GM12878 (cell line): ENCODE data around the gene SULT2A1. TPM values are rescaled to one million over a fixed set of nuclear protein-coding genes. Genes with fewer than 3 reads are reported as not detected.

ENCODE experiments used
- ATAC-seq: fragments of 200-7000 bp; cut with Tn5 transposase; 3 replicates; pipeline ENCODE4 v1.9.1; 2020; ENCODE audit warnings: mild to moderate bottlenecking, moderate library complexity
- BruUV-seq: library from RNA; stranded (reverse); fragments of 400-500 nt; replicated peaks from 2 replicates; lab custom pipeline; 2021; lab: Mats Ljungman, UMichigan
- CTCF ChIA-PET: fragments of 300-600 bp; sonication (Branson Sonifier 250); formaldehyde crosslinking; extraction: SDS; loops from one replicate; lab custom pipeline; 2021; ENCODE audit warnings: inconsistent platforms; lab: Yijun Ruan, JAX
- POLR2A ChIA-PET: fragments of 350-600 bp; formaldehyde crosslinking; extraction: SDS; loops from one replicate; lab custom pipeline; 2021; ENCODE audit warnings: inconsistent platforms; lab: Charles Lee
- RAD21 ChIA-PET: fragments of 300-600 bp; sonication (Branson Sonifier 250); formaldehyde crosslinking; loops from one replicate; lab custom pipeline; 2023; ENCODE audit warnings: antibody characterized with exemption; ENCODE audit not compliant: unreplicated experiment; lab: Charles Lee
- SMC1A ChIA-PET: fragments of 300-600 bp; sonication (Branson Sonifier 250); formaldehyde crosslinking; loops from one replicate; lab custom pipeline; 2023; ENCODE audit not compliant: unreplicated experiment, uncharacterized antibody; lab: Charles Lee
- DNase-seq: peaks from one replicate; pipeline ENCODE4 v3.0.0-alpha.2; 2011; ENCODE audit warnings: low read depth, low spot score
- FAIRE-seq: peaks from 3 replicates; lab custom pipeline; 2011; peaks lifted over from hg19 to GRCh38; lab: Jason Lieb, UNC
- H2AFZ ChIP-seq: 2 replicates; pipeline ENCODE4 v1.6.0; 2011; ENCODE audit warnings: low read depth, low read length, control low read depth; ENCODE audit not compliant: control insufficient read depth
- H3K27ac ChIP-seq: 2 replicates; pipeline ENCODE4 v1.5.1; 2011; ENCODE audit warnings: control low read depth; ENCODE audit not compliant: control insufficient read depth, insufficient read depth
- H3K27me3 ChIP-seq, 2 experiments: replicated peaks in 1 of 2; 2 replicates each; pipeline versions ENCODE4 v1.6.0 to v1.6.1; 2011; ENCODE audit warnings: low read length in 1 of 2; ENCODE audit not compliant: control insufficient read depth in 2 of 2, insufficient read depth in 2 of 2
- H3K36me3 ChIP-seq, 2 experiments: 2 replicates each; pipeline ENCODE4 v1.5.1; 2011; ENCODE audit warnings: low read length in 1 of 2; ENCODE audit not compliant: control insufficient read depth in 2 of 2, insufficient read depth in 2 of 2
- H3K4me1 ChIP-seq: 2 replicates; pipeline ENCODE4 v1.6.1; 2011; ENCODE audit warnings: mild to moderate bottlenecking, low read length, moderate library complexity, mixed read lengths; ENCODE audit not compliant: control insufficient read depth, insufficient read depth
- H3K4me2 ChIP-seq: 2 replicates; pipeline ENCODE4 v1.6.0; 2011; ENCODE audit warnings: control low read depth; ENCODE audit not compliant: control insufficient read depth, insufficient read depth
- H3K4me3 ChIP-seq: fragments of 200-600 bp; sonication (generic); 2 replicates; pipeline ENCODE4 v1.5.1; 2016
- H3K79me2 ChIP-seq: 2 replicates; pipeline ENCODE4 v1.6.0; 2011; ENCODE audit warnings: low read length; ENCODE audit not compliant: control insufficient read depth, insufficient read depth
- H3K9ac ChIP-seq: 2 replicates; pipeline ENCODE4 v1.8.0; 2011; ENCODE audit warnings: low read length, control low read depth, mixed read lengths; ENCODE audit not compliant: control insufficient read depth, insufficient read depth
- H3K9me3 ChIP-seq: replicated peaks from 3 replicates; pipeline ENCODE4 v1.5.1; 2011; ENCODE audit warnings: mild to moderate bottlenecking, low read length; ENCODE audit not compliant: control insufficient read depth, insufficient read depth
- H4K20me1 ChIP-seq: 2 replicates; pipeline ENCODE4 v1.6.0; 2011; ENCODE audit not compliant: control insufficient read depth, insufficient read depth
- BCLAF1 ChIP-seq: fragments of 450-650 bp; IDR thresholded peaks from 2 replicates; pipeline ENCODE4 v1.6.1; 2017; ENCODE audit warnings: antibody characterized with exemption, mild to moderate bottlenecking, moderate library complexity
- CBFB ChIP-seq: IDR thresholded peaks from 2 replicates; pipeline ENCODE4 v1.6.1; 2016; ENCODE audit warnings: antibody characterized with exemption, low read depth
- CHD1 ChIP-seq: IDR thresholded peaks from 2 replicates; pipeline ENCODE4 v1.6.1; 2012; ENCODE audit warnings: low read depth, low read length, improper control_type of control experiment
- CREM ChIP-seq: IDR thresholded peaks from 2 replicates; pipeline ENCODE4 v1.6.1; 2014; ENCODE audit warnings: antibody characterized with exemption, low read depth
- FOS ChIP-seq: IDR thresholded peaks from 3 replicates; pipeline ENCODE4 v1.6.1; 2011; ENCODE audit warnings: borderline replicate concordance; ENCODE audit not compliant: insufficient read length; ENCODE audit errors: extremely low read depth
- FOXM1 ChIP-seq: IDR thresholded peaks from 2 replicates; pipeline ENCODE4 v1.6.1; 2012; ENCODE audit warnings: low read depth, mild to moderate bottlenecking, inconsistent platforms, low read length, moderate library complexity
- HSF1 ChIP-seq: fragments of 150-350 bp; IDR thresholded peaks from 2 replicates; pipeline ENCODE4 v1.6.1; 2014; ENCODE audit warnings: mild to moderate bottlenecking, low read depth, low read length
- MLLT1 ChIP-seq: fragments of 450-650 bp; IDR thresholded peaks from 2 replicates; pipeline ENCODE4 v1.6.1; 2016; ENCODE audit warnings: mild to moderate bottlenecking
- POLR2A ChIP-seq: IDR thresholded peaks from 2 replicates; pipeline ENCODE4 v1.6.1; 2011; ENCODE audit warnings: low read depth, mild to moderate bottlenecking, low read length
- POLR2AphosphoS2 ChIP-seq: IDR thresholded peaks from 2 replicates; pipeline ENCODE4 v1.6.1; 2011; ENCODE audit warnings: low read depth, mild to moderate bottlenecking, low read length, improper control_type of control experiment, moderate library complexity
- SMAD1 ChIP-seq: fragments of 450-650 bp; IDR thresholded peaks from 2 replicates; pipeline ENCODE4 v1.6.1; 2018; ENCODE audit warnings: mild to moderate bottlenecking, low read depth; ENCODE audit not compliant: partially characterized antibody
- TBL1XR1 ChIP-seq: IDR thresholded peaks from 2 replicates; pipeline ENCODE4 v1.6.1; 2012; ENCODE audit warnings: low read depth, low read length, improper control_type of control experiment
- TCF7 ChIP-seq: IDR thresholded peaks from 2 replicates; pipeline ENCODE4 v1.6.1; 2014; ENCODE audit warnings: antibody characterized with exemption, borderline replicate concordance
- WGBS: methylation state at CpG from one replicate; pipeline ENCODE4 v1.1.6; 2016; ENCODE audit warnings: low lambda C conversion rate; ENCODE audit not compliant: insufficient replicate concordance, insufficient coverage; ENCODE audit errors: missing lambda C conversion rate; 5-methylcytosine and 5-hydroxymethylcytosine counted together
- in situ Hi-C: fragments of 300-500 bp; cut with MboI; formaldehyde crosslinking; loops from 9 replicates; pipeline ENCODE4 v1.14.3; 2018; ENCODE audit warnings: mixed read lengths
- intact Hi-C: fragments of 100-400 bp; cut with micrococcal nuclease; formaldehyde crosslinking; loops from one replicate; pipeline ENCODE4 v1.14.2; 2022; ENCODE audit not compliant: unreplicated experiment
- polyA plus RNA-seq, 11 experiments: library from polyadenylated mRNA; depleted of rRNA in 4 of 11; unstranded in 6 of 11; stranded (reverse) in 5 of 11; fragments of >200 nt; fragmentation: Nextera tagmentation in 4 of 11; fragmentation: Illumina TruSeq in 1 of 11; extraction: Ambion mirVana in 4 of 11; extraction: Trizol in 1 of 11; gene quantifications; 1 replicate in 1 of 11; 2 replicates in 10 of 11; pipeline versions ENCODE4 v1.2.1 to v1.2.3, GENCODE V29; 2011 to 2016; ENCODE audit warnings: inconsistent platforms in 2 of 11, missing spikeins in 2 of 11, low read depth in 1 of 11
- total RNA-seq, 4 experiments: library from RNA; depleted of rRNA in 3 of 4; stranded (reverse); fragments of >200 nt in 3 of 4; fragmentation: Illumina TruSeq in 1 of 4; extraction: Trizol in 1 of 4; gene quantifications; 2 replicates each; pipeline versions ENCODE4 v1.2.1 to v1.2.3, GENCODE V29; 2013 to 2021

SULT2A1 gene
- total and polyA plus RNA-seq, 10 of the 15 experiments (the other 5 are each of a cell fraction or from before 2014, with no cell fraction given) = 0.13 TPM; not detected in 9

GRCh38 chr19:47878906-47879305 is 7.2 kb downstream of the SULT2A1 start:
- no peak for FAIRE-seq
- no peak overlapping the region for H3K9ac ChIP-seq
- no peak overlapping the region for H3K4me3 ChIP-seq
- H3K27ac ChIP-seq = no peak overlapping the region
- SMC1A ChIA-PET = no interaction called here
- H3K27me3 ChIP-seq = no peaks in the 10 kb centered on the region
- H3K4me2 ChIP-seq = no peak overlapping the region
- DNase-seq = no peak
- in situ Hi-C loops (no loop called here), intact Hi-C loops (no loop called here)
- BruUV-seq = no TSS peak
- CTCF ChIA-PET = no interaction called here
- no peaks in the 10 kb centered on the region for H3K9me3 ChIP-seq
- RAD21 ChIA-PET = no interaction called here
- no peaks in the 10 kb centered on the region for H4K20me1 ChIP-seq
- H3K36me3 ChIP-seq = no peaks in the 10 kb centered on the region
- H2AFZ ChIP-seq = no peak overlapping the region
- POLR2A ChIA-PET = no interaction called here
- TF ChIP-seq CREM (no peak), FOS (no peak), TBL1XR1 (no peak), SMAD1 (no peak), CBFB (no peak), FOXM1 (no peak)
- WGBS = 45% methylated on average over 4 of the region's 4 CpGs
- H3K79me2 ChIP-seq = no peaks in the 10 kb centered on the region
- H3K4me1 ChIP-seq = no peaks in the 10 kb centered on the region
- ATAC-seq = no peak

- ChIA-PET SMC1A (no interaction called here), POLR2A (no interaction called here), CTCF (interaction anchor here (1.5 to 2.4 kb wide), 3 partner anchors 12 to 99 kb away, joined by 4 to 8 read pairs (median 7); no protein-coding TSS in a partner anchor), RAD21 (interaction anchor here (1.0 kb wide), 1 partner anchor 77 kb away, joined by 3 read pairs; no protein-coding TSS in a partner anchor)
- no peaks in the 10 kb centered on the region for H3K79me2 ChIP-seq
- in situ Hi-C loops (loop anchor here (25.0 kb wide), 1 partner anchor 697 kb away; the partner anchor contains the start of gene SULT2B1), intact Hi-C loops (loop anchor here (5.0 kb wide), 1 partner anchor 53 kb away; no protein-coding TSS in a partner anchor)
- H2AFZ ChIP-seq = no peak overlapping the region
- FAIRE-seq (no peak), DNase-seq (no peak), ATAC-seq (no peak)
- H3K9ac ChIP-seq = no peak overlapping the region
- H3K9me3 ChIP-seq = no peaks in the 10 kb centered on the region; the same call in 1 of the 3 replicates
- H3K4me2 ChIP-seq = no peak overlapping the region
- H3K4me3 ChIP-seq = no peak overlapping the region
- no peak overlapping the region for H3K27ac ChIP-seq
- H3K4me1 ChIP-seq = no peaks in the 10 kb centered on the region
- H4K20me1 ChIP-seq = no peaks in the 10 kb centered on the region
- BruUV-seq = no TSS peak
- H3K36me3 ChIP-seq = no peaks in the 10 kb centered on the region
- 27% methylated on average over 10 of the region's 10 CpGs for WGBS
- no peaks in the 10 kb centered on the region for H3K27me3 ChIP-seq
- no peak for TF ChIP-seq POLR2A
- TF ChIP-seq HSF1 = no peak
- TF ChIP-seq TCF7 = no peak
- TF ChIP-seq BCLAF1 = no peak
- no peak for TF ChIP-seq CHD1
- TF ChIP-seq MLLT1 = no peak
- TF ChIP-seq POLR2AphosphoS2 = no peak
Observed at GRCh38 chr19:47865166-47865565, 20.9 kb downstream of the SULT2A1 start.
